Body of pancreas (tissue), 4 donors: ENCODE measurements around the gene NR4A1. TPM values are rescaled to one million over a fixed set of nuclear protein-coding genes. Genes with fewer than 3 reads are reported as not detected.
A peak's percentile ranks its signal among the peaks of the same experiment; 100 is the strongest.

ENCODE experiments used
- ATAC-seq: fragments of 150-250 bp; one replicate; pipeline ENCODE4 v1.9.1; 2016
- DNase-seq, 4 donors: peaks; one replicate each; pipeline ENCODE4 v3.0.0-alpha.2; 2019
- H3K27ac ChIP-seq, 4 donors: fragments of 200-600 bp; sonication (generic); 1 replicate in 3 of 4; 2 replicates in 1 of 4; pipeline versions ENCODE4 v1.5.1 to v1.6.1; 2016 to 2019; ENCODE audit warnings: mild to moderate bottlenecking in 1 of 4, mixed read lengths in 1 of 4, moderate library complexity in 1 of 4
- H3K27me3 ChIP-seq, 2 donors: fragments of 200-600 bp; sonication (generic); one replicate each; pipeline ENCODE4 v1.6.0; 2016; ENCODE audit warnings: mild to moderate bottlenecking in 1 of 2
- H3K36me3 ChIP-seq, 2 donors: fragments of 200-600 bp; sonication (generic); replicated peaks in 1 of 2; 2 replicates each; pipeline ENCODE4 v1.5.1; 2016; ENCODE audit warnings: low read depth in 2 of 2; ENCODE audit not compliant: insufficient read depth in 1 of 2
- H3K4me1 ChIP-seq: fragments of 200-600 bp; sonication (generic); one replicate; pipeline ENCODE4 v1.6.0; 2016
- H3K4me3 ChIP-seq, 2 donors: fragments of 200-600 bp; sonication (generic); 1 replicate in 1 of 2; 2 replicates in 1 of 2; pipeline ENCODE4 v1.5.1; 2016 to 2019
- H3K9me3 ChIP-seq, 3 donors: fragments of 200-600 bp; sonication (generic); 1 replicate in 2 of 3; 2 replicates in 1 of 3; pipeline ENCODE4 v1.5.1; 2016
- CTCF ChIP-seq, 7 experiments: fragments of 450-650 bp in 4 of 7; fragments of 200-600 bp in 3 of 7; sonication (generic) in 3 of 7; IDR thresholded peaks; one replicate each; pipeline ENCODE4 v1.5.1; 2016 to 2019; ENCODE audit warnings: antibody characterized with exemption in 7 of 7
- POLR2A ChIP-seq, 3 donors: fragments of 450-650 bp; IDR thresholded peaks; one replicate each; pipeline ENCODE4 v1.6.1; 2016; ENCODE audit warnings: antibody characterized with exemption in 3 of 3, mild to moderate bottlenecking in 2 of 3
- WGBS, 2 donors: methylation state at CpG; one replicate each; pipeline ENCODE4 v1.1.5; 2017; 5-methylcytosine and 5-hydroxymethylcytosine counted together
- intact Hi-C: fragments of 100-400 bp; cut with DNase I; formaldehyde crosslinking; loops from one replicate; pipeline ENCODE4 v1.15.1; 2023
- total RNA-seq, 2 donors: library from RNA; depleted of rRNA; stranded (reverse); fragments of >200 nt; gene quantifications; one replicate each; pipeline ENCODE4 v1.1.0, GENCODE V29; 2016

Gene NR4A1
- total RNA-seq, 2 donors from 2014 or later = 36.6 to 253 TPM

GRCh38 chr12:52018433-52019112, 32.7 kb upstream of the NR4A1 start:
- ATAC-seq = peak; percentile 25
- Histone ChIP-seq H3K4me1 (peaks cover 33% of the 10 kb centered on the region), H3K36me3 (no peaks in the 10 kb centered on the region), H3K27me3 (no peaks in the 10 kb centered on the region), H3K9me3 (no peaks in the 10 kb centered on the region), H3K4me3 (no peak overlapping the region), H3K27ac (peak overlapping the region; percentile 69 to 80 (median 77))
- DNase-seq = peak in 1 of 4 donors; percentile 58
- 48% methylated on average over 4 of the region's 4 CpGs for WGBS, 2 donors
- TF ChIP-seq CTCF (IDR thresholded peaks at IDR 0.05) (no peak), POLR2A (IDR thresholded peaks at IDR 0.05) (peak in 2 of 3 donors; percentile 38 to 43)
- intact Hi-C loops = no loop called here

- Histone ChIP-seq H3K27ac (peak overlapping the region; percentile 69 to 80 (median 77)), H3K4me3 (no peak overlapping the region), H3K4me1 (peaks cover 39% of the 10 kb centered on the region), H3K36me3 (no peaks in the 10 kb centered on the region), H3K9me3 (no peaks in the 10 kb centered on the region), H3K27me3 (no peaks in the 10 kb centered on the region)
- DNase-seq (peak; percentile 63 to 81 (median 75)), ATAC-seq (peak; percentile 69)
- intact Hi-C loops = no loop called here
- TF ChIP-seq CTCF (IDR thresholded peaks at IDR 0.05) (no peak), POLR2A (IDR thresholded peaks at IDR 0.05) (no peak)
- WGBS, 2 donors = 37 to 50% methylated on average over 11 to 13 of the region's 13 CpGs
These were observed 32.0 kb upstream of the NR4A1 start for GRCh38 chr12:52019113-52019770.

GRCh38 chr12:52020539-52021336, 30.5 kb upstream of the NR4A1 start:
- Histone ChIP-seq H3K4me3 (no peak overlapping the region), H3K27me3 (no peaks in the 10 kb centered on the region), H3K36me3 (no peaks in the 10 kb centered on the region), H3K4me1 (peaks cover 54% of the 10 kb centered on the region), H3K9me3 (no peaks in the 10 kb centered on the region), H3K27ac (peak overlapping the region in 3 of 4 donors; percentile 76 to 80 (median 78))
- WGBS, 2 donors = 24 to 25% methylated on average over 8 to 9 of the region's 9 CpGs
- DNase-seq (peak; percentile 52 to 68 (median 62)), ATAC-seq (peak; percentile 13)
- intact Hi-C loops = no loop called here
- TF ChIP-seq POLR2A (IDR thresholded peaks at IDR 0.05) (no peak), CTCF (IDR thresholded peaks at IDR 0.05) (peak; percentile 40 to 70 (median 60))

GRCh38 chr12:52022841-52023181, 28.4 kb upstream of the NR4A1 start:
- Histone ChIP-seq H3K9me3 (no peaks in the 10 kb centered on the region), H3K4me3 (peak overlapping the region in 1 of 2 donors; percentile 38), H3K27ac (peak overlapping the region; percentile 60 to 79 (median 64)), H3K36me3 (no peaks in the 10 kb centered on the region), H3K27me3 (no peaks in the 10 kb centered on the region), H3K4me1 (peaks cover 57% of the 10 kb centered on the region)
- 12 to 30% methylated on average over 3 to 14 of the region's 14 CpGs for WGBS, 2 donors
- DNase-seq (peak in 2 of 4 donors; percentile 49 to 57), ATAC-seq (peak; percentile 2)
- TF ChIP-seq POLR2A (IDR thresholded peaks at IDR 0.05) (no peak), CTCF (IDR thresholded peaks at IDR 0.05) (no peak)
- intact Hi-C loops = no loop called here
